NCI-H345 treated with DMSO at 0.1 percent for 48 hours (cell line): ENCODE results near the gene USP53.
"Not testable (repeated sequence)": the region's sequence is repeated elsewhere in the genome, so short reads cannot be mapped to it uniquely, and the experiment has no call there.

Experiments
- DNase-seq: peaks from one replicate; lab custom pipeline; 2025; ENCODE audit not compliant: unreplicated experiment; lab: John Stamatoyannopoulos, UW

Gene USP53

GRCh38 chr4:119266153-119266552, 53.6 kb downstream of the USP53 start:
- DNase-seq: no peak

GRCh38 chr4:119268466-119268865, 56.0 kb downstream of the USP53 start:
- DNase-seq: no peak

GRCh38 chr4:119271361-119272085, 59.0 kb downstream of the USP53 start:
- no peak for DNase-seq

GRCh38 chr4:119279541-119279940, 67.0 kb downstream of the USP53 start:
- DNase-seq: not testable (repeated sequence)

- not testable (repeated sequence) for DNase-seq
Measured at GRCh38 chr4:119279945-119280344, 67.4 kb downstream of the USP53 start.

GRCh38 chr4:119281393-119281792, 68.9 kb downstream of the USP53 start:
- DNase-seq: no peak

GRCh38 chr4:119284876-119285780, 72.6 kb downstream of the USP53 start:
- DNase-seq: no peak

- DNase-seq: no peak
Measured at GRCh38 chr4:119286377-119287002, 74.0 kb downstream of the USP53 start.

- no peak for DNase-seq
Measured at GRCh38 chr4:119289313-119289712, 76.8 kb downstream of the USP53 start.

GRCh38 chr4:119290598-119290997, 78.1 kb downstream of the USP53 start:
- no peak for DNase-seq

GRCh38 chr4:119296356-119296755, 83.8 kb downstream of the USP53 start:
- no peak for DNase-seq

GRCh38 chr4:119297795-119298194, 85.3 kb downstream of the USP53 start:
- no peak for DNase-seq

- DNase-seq: no peak
Measured at GRCh38 chr4:119299260-119299671, 86.8 kb downstream of the USP53 start.

- no peak for DNase-seq
Measured at GRCh38 chr4:119299741-119300100, 87.2 kb downstream of the USP53 start.

- no peak for DNase-seq
Measured at GRCh38 chr4:119300101-119300978, 87.8 kb downstream of the USP53 start.

GRCh38 chr4:119302073-119302832, 89.7 kb downstream of the USP53 start:
- no peak for DNase-seq

- no peak for DNase-seq
Measured at GRCh38 chr4:119303587-119304305, 91.2 kb downstream of the USP53 start.

GRCh38 chr4:119304431-119304830, 91.9 kb downstream of the USP53 start:
- no peak for DNase-seq

GRCh38 chr4:119307606-119308005, 95.1 kb downstream of the USP53 start:
- DNase-seq: no peak
